ENCODE data around the gene GNG7.
"Not testable (repeated sequence)": the region's sequence is repeated elsewhere in the genome, so short reads cannot be mapped to it uniquely, and the experiment has no call there.

Gene GNG7

GRCh38 chr19:2668175-2668763 lies 34.2 kb downstream of the GNG7 start:
- no peak for DNase-seq

DNA sequence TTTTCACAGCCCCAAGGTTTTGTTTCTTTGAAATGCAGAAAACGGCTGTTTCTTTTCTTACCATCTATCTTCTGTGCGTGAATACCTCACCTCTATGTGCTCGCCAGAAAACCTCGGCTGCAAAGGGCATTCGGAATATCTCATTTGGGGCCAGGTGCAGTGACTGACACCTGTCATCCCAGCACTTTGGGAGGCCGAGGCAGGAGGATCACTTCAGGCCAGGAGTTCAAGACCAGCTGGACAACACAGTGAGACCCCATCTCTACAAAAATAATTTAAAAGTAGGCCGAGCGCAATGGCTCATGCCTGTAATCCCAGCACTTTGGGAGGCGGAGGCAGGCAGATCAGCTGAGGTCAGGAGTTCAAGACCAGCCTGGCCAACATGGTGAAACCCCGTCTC lies 35.1 kb downstream of the GNG7 start:
- not testable (repeated sequence) for DNase-seq

DNA sequence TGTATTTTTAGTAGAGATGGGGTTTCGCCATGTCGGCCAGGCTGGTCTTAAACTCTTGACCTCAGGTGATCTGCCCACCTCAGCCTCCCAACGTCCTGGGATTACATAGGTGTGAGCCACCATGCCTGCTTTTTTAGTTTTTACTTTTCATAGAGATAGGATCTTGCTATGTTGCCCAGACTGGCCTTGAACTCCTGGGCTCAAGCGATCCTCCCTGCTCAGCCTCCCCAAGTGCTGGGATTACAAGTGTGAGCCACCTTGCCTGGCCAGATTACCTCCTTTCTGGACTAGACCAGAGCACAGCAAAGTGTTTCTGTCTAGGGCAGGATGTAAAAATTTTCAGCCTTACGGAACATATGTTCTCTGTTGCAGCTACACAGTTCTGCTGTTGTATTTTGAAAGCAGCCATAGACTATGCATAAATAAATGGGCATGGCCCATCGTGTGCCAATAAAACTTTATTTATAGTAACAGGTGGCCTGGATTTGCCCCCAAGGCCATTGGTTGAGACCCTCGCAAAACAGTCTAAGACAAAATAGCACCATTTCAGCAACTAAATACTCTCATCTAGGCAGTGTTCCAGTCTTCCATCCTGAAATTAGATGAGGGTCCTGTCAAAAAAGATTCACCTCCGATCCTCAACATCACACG lies 36.0 kb downstream of the GNG7 start:
- DNase-seq: no peak

- DNase-seq: no peak
These were observed 37.4 kb downstream of the GNG7 start for GRCh38 chr19:2665103-2665502.

GRCh38 chr19:2663920-2664571 lies 38.4 kb downstream of the GNG7 start:
- DNase-seq: no peak

DNA sequence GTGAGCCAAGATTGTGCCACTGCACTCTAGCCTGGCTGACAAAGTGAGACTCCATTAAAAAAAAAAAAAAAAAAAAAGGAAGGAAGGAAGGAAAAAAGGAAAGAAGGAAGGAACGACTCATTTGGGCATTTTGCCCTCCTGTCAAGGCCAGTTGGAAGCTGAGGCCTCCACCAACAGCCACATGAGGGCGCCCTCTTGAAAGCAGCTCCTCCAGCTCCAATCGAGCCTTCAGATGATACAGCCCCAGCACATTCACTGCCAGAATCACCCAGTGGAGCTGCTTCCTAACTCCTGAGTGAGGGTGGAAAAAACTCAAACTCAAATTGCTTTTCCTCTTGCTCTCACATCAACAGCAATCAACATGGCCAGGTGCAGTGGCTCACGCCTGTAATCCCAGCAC lies 40.9 kb downstream of the GNG7 start:
- DNase-seq: no peak

GRCh38 chr19:2659856-2660432 lies 42.5 kb downstream of the GNG7 start:
- DNase-seq: no peak

- DNase-seq: no peak
These were observed 46.0 kb downstream of the GNG7 start for GRCh38 chr19:2656533-2656932.

DNA sequence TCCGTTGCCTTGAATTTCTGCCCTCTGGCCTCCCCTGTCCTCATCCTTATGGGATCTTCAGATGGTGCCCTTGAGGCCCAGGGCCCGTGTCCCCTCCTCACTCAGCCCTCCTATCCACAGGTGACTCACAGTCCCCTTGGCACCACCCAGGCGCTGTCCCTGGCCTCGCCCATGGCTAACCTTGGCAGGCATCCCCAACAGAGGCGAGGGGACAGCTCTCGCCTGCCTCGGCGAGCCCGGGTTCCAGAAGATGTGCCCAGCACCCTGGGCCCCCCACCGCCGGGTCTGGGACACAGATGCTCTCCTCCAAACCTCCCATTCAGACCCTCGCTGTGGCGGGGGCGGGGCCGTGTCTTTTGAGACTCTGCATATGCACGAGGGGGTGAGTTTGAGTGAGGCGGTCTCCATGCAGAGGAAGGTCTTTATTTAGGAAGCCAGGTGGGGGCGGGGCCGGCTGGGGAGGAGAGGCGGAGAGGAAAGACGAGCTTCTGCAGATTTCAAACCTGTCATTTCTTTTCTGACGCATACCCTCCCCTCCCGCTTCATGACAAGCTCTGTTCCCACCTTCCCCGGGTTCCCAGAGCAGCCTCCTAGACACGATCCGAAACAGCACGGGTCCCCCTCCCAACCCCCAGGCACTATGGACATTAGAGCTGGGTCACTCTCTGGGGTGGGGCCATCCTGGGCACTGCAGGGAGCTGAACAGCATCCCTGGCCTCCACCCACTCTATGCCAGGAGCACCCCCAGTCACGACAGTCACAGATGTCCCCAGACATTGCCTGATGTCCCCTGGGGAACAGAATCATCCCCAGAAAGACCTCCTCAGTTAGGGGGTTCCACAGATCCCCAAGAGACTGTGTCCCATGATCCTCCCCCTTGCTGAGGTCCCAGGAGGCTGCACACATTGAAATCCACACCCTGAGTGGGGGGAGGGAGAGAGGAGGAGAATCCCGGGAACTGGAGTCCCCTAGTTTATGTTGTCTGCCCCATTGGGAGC lies 48.5 kb downstream of the GNG7 start:
- DNase-seq: no peak

GRCh38 chr19:2653218-2653617 lies 49.3 kb downstream of the GNG7 start:
- no peak for DNase-seq

DNA sequence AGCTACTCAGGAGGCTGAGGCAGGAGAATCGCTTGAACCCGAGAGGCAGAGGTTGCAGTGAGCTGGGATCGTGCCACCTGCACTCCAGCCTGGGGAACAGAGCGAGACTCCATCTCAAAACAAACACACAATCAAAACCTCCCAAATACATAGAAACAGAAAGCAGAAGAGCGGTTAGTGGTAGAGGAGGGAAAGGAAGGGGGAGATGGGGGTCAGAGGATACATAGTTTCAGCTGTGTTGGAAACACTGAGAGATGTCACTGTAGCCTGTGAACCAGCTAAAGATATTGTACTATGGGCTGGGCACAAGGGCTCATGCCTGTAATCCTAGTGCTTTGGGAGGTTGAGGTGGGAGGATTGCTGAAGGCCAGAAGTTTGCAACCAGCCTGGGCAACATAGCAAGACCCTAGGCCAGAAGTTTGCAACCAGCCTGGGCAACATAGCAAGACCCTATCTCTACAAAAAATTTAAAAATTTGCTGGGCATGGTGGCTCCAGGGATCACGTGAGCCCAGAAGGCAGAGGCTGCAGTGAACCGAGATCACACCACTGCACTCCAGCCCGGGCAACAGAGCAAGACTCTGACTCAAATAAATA lies 49.9 kb downstream of the GNG7 start:
- DNase-seq: no peak

DNA sequence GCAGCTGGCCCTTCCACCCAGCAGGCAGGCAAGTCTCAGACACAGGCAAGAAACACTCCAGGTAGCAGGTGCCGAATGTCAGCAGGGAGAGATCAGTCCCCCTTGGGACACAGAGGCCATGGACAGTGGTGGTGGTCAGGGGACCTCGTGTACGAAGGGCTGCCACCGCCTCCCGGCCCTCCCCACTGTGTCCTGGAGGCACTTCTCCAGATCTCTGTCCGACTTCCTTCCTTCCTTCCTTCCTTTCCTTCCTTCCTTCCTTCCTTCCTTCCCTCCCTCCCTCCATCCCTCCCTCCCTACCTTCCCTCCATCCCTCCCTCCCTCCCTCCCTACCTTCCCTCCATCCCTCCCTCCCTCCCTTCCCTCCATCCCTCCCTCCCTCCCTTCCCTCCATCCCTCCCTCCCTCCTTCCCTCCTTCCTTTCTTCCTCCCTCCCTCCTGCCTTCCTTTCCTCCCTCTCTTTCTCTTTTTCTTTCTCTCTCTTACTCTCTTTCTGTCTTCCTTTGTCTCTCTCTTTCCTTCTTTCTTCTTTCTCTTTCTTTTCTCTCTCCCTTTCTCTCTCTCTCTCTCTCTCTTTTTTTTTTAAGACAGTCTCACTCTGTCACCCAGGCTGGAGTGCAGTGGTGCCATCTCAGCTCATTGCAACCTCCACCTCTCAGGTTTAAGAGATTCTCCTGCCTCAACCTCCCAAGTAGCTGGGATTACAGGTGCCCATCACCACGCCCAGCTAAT lies 51.3 kb downstream of the GNG7 start:
- not testable (repeated sequence) for DNase-seq

- DNase-seq: no peak
These were observed 52.0 kb downstream of the GNG7 start for GRCh38 chr19:2650515-2650914.

GRCh38 chr19:2648528-2648937 lies 54.0 kb downstream of the GNG7 start:
- peak; percentile 76 for DNase-seq

DNA sequence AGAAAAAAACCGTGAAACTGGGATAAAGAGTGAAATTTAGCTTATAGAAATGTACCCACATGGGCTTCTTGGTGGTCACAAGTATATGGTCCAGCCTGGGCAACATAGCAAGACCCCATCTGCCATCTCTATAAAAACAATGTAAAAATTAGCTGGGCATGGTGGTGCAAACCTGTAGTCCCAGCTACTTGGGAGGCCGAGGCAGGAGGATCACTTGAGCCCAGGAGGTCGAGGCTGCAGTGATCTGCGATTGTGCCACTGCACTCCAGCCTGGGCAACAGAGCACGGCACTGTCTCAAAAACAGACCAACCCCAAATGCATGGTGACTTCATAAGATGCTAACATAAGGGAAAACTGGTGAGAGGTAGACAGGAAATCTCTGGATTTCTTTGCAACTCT lies 54.4 kb downstream of the GNG7 start:
- DNase-seq: no peak

- DNase-seq: no peak
These were observed 55.5 kb downstream of the GNG7 start for GRCh38 chr19:2646866-2647535.

- DNase-seq: no peak
These were observed 56.7 kb downstream of the GNG7 start for GRCh38 chr19:2645826-2646225.

DNA sequence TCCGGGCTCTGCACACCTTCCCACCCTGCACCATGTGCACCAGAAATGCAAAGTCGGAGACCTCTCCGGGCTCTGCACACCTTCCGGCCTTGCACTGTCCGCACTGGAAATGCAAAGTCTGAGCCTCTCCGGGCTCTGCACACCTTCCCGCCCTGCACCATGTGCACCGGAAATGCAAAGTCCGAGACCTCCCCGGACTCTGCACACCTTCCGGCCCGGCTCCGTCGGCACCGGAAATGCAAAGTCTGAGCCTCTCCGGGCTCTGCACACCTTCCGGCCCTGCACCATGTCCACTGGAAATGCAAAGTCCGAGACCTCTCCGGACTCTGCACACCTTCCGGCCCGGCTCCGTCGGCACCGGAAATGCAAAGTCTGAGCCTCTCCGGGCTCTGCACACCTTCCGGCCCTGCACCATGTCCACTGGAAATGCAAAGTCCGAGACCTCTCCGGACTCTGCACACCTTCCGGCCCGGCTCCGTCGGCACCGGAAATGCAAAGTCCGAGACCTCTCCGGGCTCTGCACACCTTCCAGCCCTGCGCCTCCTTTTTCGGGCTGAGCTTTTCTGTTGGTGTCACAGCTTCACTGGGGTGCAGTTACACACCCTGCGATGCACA lies 59.3 kb downstream of the GNG7 start:
- not testable (repeated sequence) for DNase-seq

DNA sequence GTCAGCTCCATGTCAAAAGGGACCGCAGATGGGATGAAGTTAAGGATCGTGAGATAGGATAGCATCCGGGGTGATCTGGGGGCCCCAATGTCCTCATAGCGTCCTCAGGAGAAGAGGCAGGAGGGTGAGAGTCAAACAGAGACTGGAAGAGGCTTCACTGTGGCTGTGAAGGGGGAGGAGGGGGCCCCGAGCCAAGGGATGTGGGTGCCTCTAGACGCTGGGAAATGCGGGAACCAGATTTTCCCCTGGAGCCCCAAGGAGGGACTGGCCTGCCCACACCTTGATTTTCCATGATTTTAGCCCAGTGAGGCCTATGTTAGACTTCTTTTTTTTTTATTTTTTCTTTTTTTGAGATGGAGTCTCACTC lies 61.2 kb downstream of the GNG7 start:
- DNase-seq: no peak

DNA sequence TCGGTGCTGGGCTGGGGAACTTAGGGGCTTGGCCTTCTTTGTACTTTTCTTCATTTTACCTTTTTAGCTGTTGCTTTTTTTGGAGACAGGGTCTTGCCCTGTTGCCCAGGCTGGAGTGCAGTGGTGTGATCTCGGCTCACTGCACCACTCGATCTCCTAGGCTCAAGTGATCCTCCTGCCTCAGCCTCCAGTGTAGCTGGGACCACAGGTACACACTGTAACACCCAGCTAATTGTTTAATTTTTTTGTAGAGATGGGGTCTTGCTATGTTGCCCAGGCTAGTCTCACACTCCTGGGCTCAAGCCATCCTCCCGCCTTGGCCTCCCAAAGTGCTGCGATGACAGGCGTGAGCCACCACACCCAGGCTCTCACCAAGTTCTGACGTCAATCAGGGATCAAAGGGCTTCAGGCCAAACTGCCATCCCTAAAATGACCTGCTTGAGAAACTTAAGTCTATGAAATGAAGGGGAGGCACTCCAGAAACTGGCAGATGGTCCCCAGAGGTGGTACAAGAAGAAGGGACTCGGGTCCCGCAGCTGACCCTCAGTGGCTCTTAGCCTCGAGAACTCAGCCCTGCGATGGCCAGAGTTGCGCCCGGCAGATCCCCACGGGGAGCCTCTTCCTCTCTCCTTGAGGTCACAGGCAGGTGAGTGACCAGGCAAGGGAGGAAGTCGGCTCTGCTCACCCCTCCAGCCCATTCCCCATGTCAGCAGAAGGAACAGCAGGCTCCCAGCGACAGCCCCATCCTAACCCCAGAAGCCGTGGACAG lies 61.7 kb downstream of the GNG7 start:
- no peak for DNase-seq
